H1 (cell line): ENCODE measurements around the gene SNX2. TPM values are rescaled to one million over a fixed set of nuclear protein-coding genes. Genes with fewer than 3 reads are reported as not detected.

Experiments used
- BCL11A ChIP-seq, 2 experiments: IDR thresholded peaks; one replicate each; pipeline ENCODE4 v1.6.1; 2011; ENCODE audit warnings: low read depth in 2 of 2, low read length in 2 of 2, mild to moderate bottlenecking in 2 of 2
- CBX8 ChIP-seq: fragments of 300-800, 300-1000 bp; sonication (generic); IDR thresholded peaks from 2 replicates; pipeline ENCODE4 v1.7.1; 2016; ENCODE audit warnings: low read depth, low read length, borderline replicate concordance
- EZH2 ChIP-seq: fragments of 200-600 bp; sonication (generic); IDR thresholded peaks from 2 replicates; pipeline ENCODE4 v1.7.1; 2012; ENCODE audit warnings: low read depth, mild to moderate bottlenecking, moderate library complexity, low read length, inconsistent platforms; ENCODE audit not compliant: severe bottlenecking
- GABPA ChIP-seq: IDR thresholded peaks from 2 replicates; pipeline ENCODE4 v1.6.1; 2011; ENCODE audit warnings: mild to moderate bottlenecking, low read length, moderate library complexity, borderline replicate concordance; ENCODE audit not compliant: insufficient read depth
- RNF2 ChIP-seq: fragments of 200-900, 300-1000 bp; sonication (generic); IDR thresholded peaks from 2 replicates; pipeline ENCODE4 v1.7.1; 2016; ENCODE audit warnings: borderline replicate concordance, low read depth, mild to moderate bottlenecking, antibody characterized with exemption, low read length; ENCODE audit not compliant: poor library complexity, severe bottlenecking; ENCODE audit errors: missing control alignments
- SP4 ChIP-seq: IDR thresholded peaks from 2 replicates; pipeline ENCODE4 v1.6.1; 2012; ENCODE audit warnings: low read length, inconsistent platforms
- TBP ChIP-seq: IDR thresholded peaks from 2 replicates; pipeline ENCODE4 v1.6.1; 2011; ENCODE audit warnings: low read depth, low read length, improper control_type of control experiment
- polyA plus RNA-seq, 7 experiments: library from polyadenylated mRNA; depleted of rRNA in 3 of 7; stranded (reverse) in 5 of 7; unstranded in 2 of 7; fragments of >200 nt in 5 of 7; fragments of 200-250 nt in 2 of 7; gene quantifications; 1 replicate in 5 of 7; 2 replicates in 1 of 7; 4 replicates in 1 of 7; pipeline versions ENCODE4 v1.2.1 to v1.2.3, GENCODE V29; 2011 to 2013; ENCODE audit warnings: missing spikeins in 2 of 7, mixed read lengths in 2 of 7
- total RNA-seq: library from RNA; stranded (reverse); fragmentation: NEBNext Ultra II Directional; extraction: Animal tissue kit (Norgen Biotek cat#: 25700); gene quantifications from 2 replicates; pipeline ENCODE4 v1.2.1, GENCODE V29; 2021
- TF ChIP-seq, protein P1 (sequence below): IDR thresholded peaks from 2 replicates; pipeline ENCODE4 v1.6.1; 2011; ENCODE audit warnings: low read depth, mild to moderate bottlenecking, low read length; ENCODE audit not compliant: insufficient read depth

SNX2 gene
- total and polyA plus RNA-seq, 2 of the 8 experiments (the other 6 are each of a cell fraction or from before 2014, with no cell fraction given), result 51.0 to 61.2 TPM

GRCh38 chr5:122772446-122772845 lies 2.4 kb upstream of the SNX2 start (continued):
- no peak for TF ChIP-seq SP4
- no peak for TF ChIP-seq EZH2
- no peak for TF ChIP-seq RNF2
- no peak for TF ChIP-seq CBX8
- TF ChIP-seq TBP, result no peak
- no peak for TF ChIP-seq BCL11A (IDR thresholded peaks at IDR 0.05; ENCODE audit: low read depth in 2 of 2, low read length in 2 of 2)
- TF ChIP-seq, protein P1, sequence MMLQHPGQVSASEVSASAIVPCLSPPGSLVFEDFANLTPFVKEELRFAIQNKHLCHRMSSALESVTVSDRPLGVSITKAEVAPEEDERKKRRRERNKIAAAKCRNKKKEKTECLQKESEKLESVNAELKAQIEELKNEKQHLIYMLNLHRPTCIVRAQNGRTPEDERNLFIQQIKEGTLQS, result no peak
- TF ChIP-seq GABPA, result no peak
